IMR-90 (cell line): ENCODE results near the gene RGS17.

Source experiments
- CTCF ChIP-seq: conservative IDR thresholded peaks from 2 replicates; pipeline ENCODE4 v1.5.1; 2012; ENCODE audit warnings: mild to moderate bottlenecking, low read depth, low read length, improper control_type of control experiment
- MAFK ChIP-seq: IDR thresholded peaks from 2 replicates; pipeline ENCODE4 v1.6.1; 2012; ENCODE audit warnings: low read depth, low read length, improper control_type of control experiment
- POLR2A ChIP-seq: IDR thresholded peaks from 2 replicates; pipeline ENCODE4 v1.6.1; 2012; ENCODE audit warnings: mild to moderate bottlenecking, low read depth, low read length
- RAD21 ChIP-seq: IDR thresholded peaks from 2 replicates; pipeline ENCODE4 v1.6.1; 2012; ENCODE audit warnings: low read length, improper control_type of control experiment
- RCOR1 ChIP-seq: IDR thresholded peaks from 2 replicates; pipeline ENCODE4 v1.6.1; 2012; ENCODE audit warnings: mild to moderate bottlenecking, low read length, improper control_type of control experiment; ENCODE audit not compliant: insufficient replicate concordance
- RFX5 ChIP-seq: IDR thresholded peaks from 2 replicates; pipeline ENCODE4 v1.8.0; 2012; ENCODE audit warnings: low read depth, mild to moderate bottlenecking, low read length, moderate library complexity
- SMC3 ChIP-seq: fragments of 150-350 bp; IDR thresholded peaks from 2 replicates; pipeline ENCODE4 v1.6.1; 2016; ENCODE audit warnings: low read depth, mild to moderate bottlenecking, antibody characterized with exemption, low read length, moderate library complexity
- USF2 ChIP-seq: fragments of 150-350 bp; IDR thresholded peaks from 2 replicates; pipeline ENCODE4 v1.6.1; 2017; ENCODE audit warnings: mild to moderate bottlenecking, antibody characterized with exemption, low read length, low read depth

GRCh38 chr6:153138930-153139329, 7.8 kb upstream of the RGS17 start:
- TF ChIP-seq POLR2A (no peak), CTCF (no peak), MAFK (no peak), RCOR1 (no peak), RFX5 (no peak), RAD21 (no peak), SMC3 (no peak), USF2 (no peak)
